NCI-H1092 (cell line): ENCODE results near the gene FSD1.
A peak's percentile ranks its signal among the peaks of the same experiment; 100 is the strongest.
"Not testable (repeated sequence)": the region's sequence is repeated elsewhere in the genome, so short reads cannot be mapped to it uniquely, and the experiment has no call there.

Source experiments
- DNase-seq: peaks from one replicate; lab custom pipeline; 2025; lab: John Stamatoyannopoulos, UW

FSD1 gene

DNA sequence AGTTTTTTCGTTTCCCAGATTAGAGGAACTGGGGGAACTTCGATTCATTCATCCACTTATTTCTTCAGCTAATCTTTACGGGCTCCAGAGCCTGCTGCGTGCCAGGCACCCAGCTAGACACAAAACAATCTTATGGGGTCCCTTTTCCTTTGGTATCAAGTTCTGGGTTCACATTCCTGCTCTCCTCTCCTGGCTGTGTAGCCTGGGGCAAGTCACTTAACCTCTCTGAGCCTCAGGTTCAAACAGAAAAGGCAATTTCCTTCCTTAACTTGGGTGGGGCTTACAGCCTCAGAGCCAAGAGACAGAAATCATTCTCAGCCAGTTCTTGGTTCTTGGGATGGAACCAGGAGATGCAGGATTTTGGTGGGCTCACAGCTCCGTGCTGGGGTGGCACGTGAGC, 19.4 kb upstream of the FSD1 start:
- DNase-seq, result no peak

- DNase-seq, result not testable (repeated sequence)
Measured at GRCh38 chr19:4286141-4286540, 18.3 kb upstream of the FSD1 start.

GRCh38 chr19:4288091-4288777, 16.2 kb upstream of the FSD1 start:
- no peak for DNase-seq

DNA sequence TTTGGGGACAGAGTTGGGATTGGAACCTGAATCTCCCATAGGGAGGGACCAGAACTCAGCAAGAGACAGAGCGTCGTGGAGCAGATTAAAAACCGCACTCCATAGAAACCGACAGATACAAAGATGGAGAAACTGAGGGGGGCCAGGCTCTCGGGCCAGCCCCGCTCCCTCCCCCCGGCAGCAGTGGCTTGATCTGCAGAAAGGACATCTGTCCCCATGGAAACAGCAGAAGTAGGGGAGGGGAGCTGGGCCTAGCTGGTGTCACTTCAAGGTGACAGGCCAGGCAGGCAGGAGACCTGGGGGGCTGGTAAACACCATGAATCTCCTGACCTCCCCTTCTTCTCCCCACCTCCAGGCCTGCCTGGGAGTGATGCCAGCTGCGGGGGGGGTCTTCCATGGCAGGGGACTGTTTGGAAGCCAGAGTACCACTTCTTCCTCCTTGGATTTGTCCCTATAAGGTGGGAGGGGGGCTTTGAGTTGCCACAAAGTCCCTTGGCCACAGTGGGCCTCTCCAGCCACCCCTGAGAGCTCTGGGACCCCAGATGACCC, 13.1 kb upstream of the FSD1 start:
- no peak for DNase-seq

GRCh38 chr19:4292515-4292914, 11.9 kb upstream of the FSD1 start:
- DNase-seq, result no peak

GRCh38 chr19:4294389-4294788, 10.0 kb upstream of the FSD1 start:
- no peak for DNase-seq

DNA sequence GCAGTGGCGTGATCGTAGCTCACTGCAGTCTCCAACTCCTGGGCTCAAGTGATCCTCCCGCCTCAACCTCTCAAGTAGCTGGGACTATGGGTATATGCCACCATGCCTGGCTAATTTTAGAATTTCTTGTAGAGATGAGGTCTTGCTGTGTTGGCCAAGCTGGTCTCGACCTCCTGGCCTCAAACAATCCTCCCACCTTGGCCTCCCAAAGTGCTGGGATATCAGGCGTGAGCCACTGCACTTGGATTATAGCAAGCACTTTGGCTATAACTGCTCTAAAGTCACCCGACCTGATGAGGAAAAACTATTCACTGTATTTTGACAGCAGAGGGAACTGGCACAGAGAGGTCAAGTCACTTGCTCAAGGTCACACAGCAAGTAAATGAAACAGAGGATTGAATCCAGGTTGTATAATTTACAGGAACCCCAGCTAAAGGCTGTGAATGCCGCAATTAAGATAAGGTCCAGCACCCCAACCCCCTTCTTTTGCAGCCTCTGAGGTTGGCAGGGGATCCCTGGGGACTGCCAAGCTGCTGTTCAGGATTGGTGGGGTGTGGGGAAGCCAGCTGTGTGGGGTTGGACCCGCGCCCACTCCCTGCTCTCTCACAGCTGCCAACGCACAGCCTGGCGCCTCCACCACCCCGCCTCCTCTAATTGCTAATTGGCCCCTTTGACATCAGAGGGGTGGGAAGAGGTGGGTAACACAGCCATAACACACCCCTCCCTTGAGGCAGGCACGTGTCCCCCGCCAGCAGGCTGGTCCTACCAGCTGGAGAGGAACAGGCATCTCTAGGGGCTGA, 8.2 kb upstream of the FSD1 start:
- DNase-seq, result peak; percentile 62

- no peak for DNase-seq
Measured at GRCh38 chr19:4297901-4298809, 6.2 kb upstream of the FSD1 start.

- DNase-seq, result no peak
Measured at GRCh38 chr19:4298810-4299550, 5.4 kb upstream of the FSD1 start.

GRCh38 chr19:4300589-4300988, 3.8 kb upstream of the FSD1 start:
- no peak for DNase-seq

GRCh38 chr19:4301590-4302242, 2.7 kb upstream of the FSD1 start:
- DNase-seq, result no peak

DNA sequence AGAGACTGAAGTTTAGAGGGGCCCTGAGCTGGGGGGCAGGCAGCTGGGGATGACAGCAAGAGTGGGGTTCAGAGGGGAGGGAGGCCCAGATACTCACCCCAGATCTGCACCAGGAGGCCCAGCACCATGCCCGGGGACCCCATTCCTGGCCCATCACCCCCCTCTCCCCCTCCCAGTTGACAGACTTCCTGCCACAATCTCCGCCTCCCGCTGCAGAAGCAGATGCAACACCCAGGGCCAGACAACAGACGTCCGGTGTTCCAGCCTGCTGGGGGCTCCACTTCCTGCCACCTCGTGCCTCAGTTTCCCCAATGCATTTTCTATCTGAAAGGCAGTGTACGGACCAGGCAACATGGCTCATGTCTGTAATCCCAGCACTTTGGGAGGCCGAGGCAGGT, 2.2 kb upstream of the FSD1 start, which contains the start of gene TMIGD2:
TMIGD2 (minus strand) TSS at position 147 of the 398 bp plus-strand sequence; CDS start at position 143, 4 bp downstream.
- DNase-seq, result no peak

DNA sequence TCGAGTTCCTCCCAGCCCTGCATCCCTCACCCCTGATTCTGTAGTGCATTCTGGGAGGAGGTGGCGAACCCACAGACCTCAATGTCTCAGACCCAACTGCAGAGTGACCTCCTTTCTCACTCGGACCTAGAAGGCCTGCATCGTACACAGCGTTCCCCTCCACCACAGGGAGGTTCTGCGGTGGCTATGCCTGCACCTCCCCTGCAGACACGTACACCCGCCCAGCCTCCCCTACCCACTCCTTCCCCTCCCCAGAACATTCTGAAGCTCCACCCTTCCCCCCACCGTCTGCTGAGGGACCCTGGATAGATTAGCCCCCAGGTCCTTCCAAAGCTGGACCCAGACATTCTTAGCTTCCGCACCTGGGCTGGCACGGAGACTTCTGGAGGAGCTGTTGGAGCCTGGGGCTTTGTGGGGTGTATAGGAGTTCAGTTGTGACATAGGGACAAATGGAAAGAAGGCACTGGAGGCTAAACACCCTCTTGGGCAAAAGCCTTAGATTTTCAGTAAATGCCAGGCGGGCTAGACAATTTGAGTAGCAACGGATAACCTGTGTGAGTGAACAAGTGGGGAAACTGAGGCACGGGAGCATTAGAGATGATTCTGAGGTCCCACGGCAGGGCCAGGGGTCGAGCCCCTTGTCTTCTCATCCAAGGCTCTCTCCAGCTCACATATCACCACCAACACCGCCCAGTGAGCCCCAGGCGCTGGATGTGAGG, 420 bp upstream of the FSD1 start:
- DNase-seq, result no peak

DNA sequence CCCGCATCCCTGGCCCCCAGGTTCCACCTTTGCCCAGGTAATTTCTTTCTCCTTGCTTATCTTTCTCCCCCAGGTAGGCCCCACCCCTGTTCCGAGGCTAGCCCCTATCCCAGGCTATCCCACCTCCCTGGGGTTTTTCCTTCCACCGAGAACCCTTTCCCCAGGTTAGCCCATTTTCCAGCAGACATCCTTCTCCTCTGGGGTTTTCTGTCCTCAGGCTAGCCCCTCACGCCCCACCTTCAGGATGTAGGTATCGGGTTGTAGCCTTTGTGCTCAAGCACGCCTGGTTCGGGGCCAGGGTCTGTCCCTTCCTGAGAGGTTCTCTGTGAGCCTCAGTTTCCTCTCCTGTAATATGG, 837 bp downstream of the FSD1 start:
- DNase-seq, result no peak

DNA sequence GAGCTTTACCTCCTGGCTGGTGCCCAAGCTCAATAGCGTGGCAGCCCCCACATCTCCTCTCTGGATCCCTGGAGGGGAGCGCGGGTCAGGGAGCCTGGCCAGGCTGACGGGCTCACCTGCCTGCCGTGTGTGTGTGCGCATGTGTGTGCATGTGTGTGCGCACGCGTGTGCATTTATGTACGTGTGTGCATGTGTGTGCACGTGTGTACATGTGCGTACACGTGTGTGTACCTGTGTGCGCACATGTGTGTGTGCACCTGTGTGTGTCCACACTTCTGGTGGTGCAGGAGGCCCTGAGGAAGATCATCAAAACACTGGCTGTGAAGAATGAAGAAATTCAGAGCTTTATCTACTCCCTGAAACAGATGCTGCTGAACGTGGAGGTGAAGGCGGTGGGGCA, 1.3 kb downstream of the FSD1 start:
- no peak for DNase-seq

- DNase-seq, result no peak
Measured at GRCh38 chr19:4310247-4311121, 6.1 kb downstream of the FSD1 start.

GRCh38 chr19:4313847-4314490, 9.6 kb downstream of the FSD1 start:
- no peak for DNase-seq

DNA sequence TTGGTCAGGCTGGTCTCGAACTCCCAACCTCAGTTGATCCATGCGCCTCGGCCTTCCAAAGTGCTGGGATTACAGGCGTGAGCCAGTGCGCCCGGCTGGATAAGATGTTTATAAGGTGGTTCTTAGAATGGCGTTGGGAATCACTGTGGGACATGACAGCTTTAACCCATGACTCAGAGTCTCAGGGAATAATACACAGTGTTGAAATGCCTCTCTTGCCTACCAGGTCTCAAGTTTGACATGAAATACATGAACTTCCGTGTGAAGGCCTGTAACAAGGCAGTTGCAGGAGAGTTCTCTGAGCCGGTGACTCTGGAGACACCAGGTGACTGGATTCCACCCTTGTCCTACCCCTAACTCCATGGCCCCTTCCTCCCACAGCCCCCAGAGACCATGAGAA, 12.6 kb downstream of the FSD1 start:
- DNase-seq, result no peak

DNA sequence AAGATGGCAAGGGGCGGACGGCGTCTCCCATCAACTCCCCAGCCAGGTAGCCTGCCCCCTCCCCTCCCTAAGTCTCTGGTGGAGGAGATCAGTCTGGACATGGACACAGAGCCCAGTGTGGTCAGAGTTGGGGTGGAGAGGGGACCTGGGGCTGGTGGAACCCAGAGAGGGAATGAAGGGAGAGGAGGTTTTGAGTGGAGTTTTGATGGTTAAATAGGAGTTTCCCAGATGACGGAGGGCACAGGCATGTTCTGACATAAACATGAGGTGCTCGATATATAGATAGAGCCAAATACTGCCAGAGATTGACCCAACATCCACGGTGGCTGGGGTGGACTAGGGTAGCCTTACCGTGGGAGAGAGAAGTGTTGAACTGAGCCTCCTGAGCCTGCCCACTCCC, 14.1 kb downstream of the FSD1 start:
- DNase-seq, result no peak
